ENCODE results near the gene PDCD6IP. TPM values are rescaled to one million over a fixed set of nuclear protein-coding genes. Genes with fewer than 3 reads are reported as not detected.

PDCD6IP gene
- total and polyA plus RNA-seq, 7 donors = 30.6 to 152 (median 116) TPM

GRCh38 chr3:33858131-33858530 is 59.7 kb downstream of the PDCD6IP start:
- WGBS, 3 donors = 98 to 100% (median 98%) methylated on average over 4 of the region's 4 CpGs
- Histone ChIP-seq H3K27ac (no peak overlapping the region), H3K4me1 (no peaks in the 10 kb centered on the region), H3K9me3 (no peaks in the 10 kb centered on the region), H3K4me3 (no peak overlapping the region), H3K36me3 (ENCODE audit: insufficient read depth in 1 of 2, low read depth in 1 of 2) (peaks cover 0 to 77% of the 10 kb centered on the region in 2 donors), H3K27me3 (ENCODE audit: insufficient read depth in 3 of 3, low read length in 2 of 3) (no peaks in the 10 kb centered on the region)
- intact Hi-C loops (cut with DNase I) = no loop called here
- ATAC-seq (no peak), DNase-seq (no peak)
- no peak for TF ChIP-seq CTCF (IDR thresholded peaks at IDR 0.05)

- no peaks in the 10 kb centered on the region for H3K9me3 ChIP-seq
- intact Hi-C loops (cut with DNase I) = no loop called here
- no peak for TF ChIP-seq CTCF (IDR thresholded peaks at IDR 0.05)
Measured at GRCh38 chr3:33860373-33861050, 62.1 kb downstream of the PDCD6IP start.

GRCh38 chr3:33865133-33865532 is 66.7 kb downstream of the PDCD6IP start:
- no peak for ATAC-seq
- 78 to 85% (median 82%) methylated on average over 4 of the region's 4 CpGs for WGBS, 3 donors
- Histone ChIP-seq H3K27ac (no peak overlapping the region), H3K4me1 (no peaks in the 10 kb centered on the region), H3K27me3 (ENCODE audit: insufficient read depth in 3 of 3, low read length in 2 of 3) (no peaks in the 10 kb centered on the region), H3K36me3 (ENCODE audit: insufficient read depth in 1 of 2, low read depth in 1 of 2) (peaks cover 2 to 66% of the 10 kb centered on the region in 2 donors), H3K4me3 (no peak overlapping the region), H3K9me3 (no peaks in the 10 kb centered on the region)
- intact Hi-C loops (cut with DNase I) = no loop called here
- no peak for DNase-seq
- no peak for TF ChIP-seq CTCF (IDR thresholded peaks at IDR 0.05)

More at GRCh38 chr3:33860373-33861050, 62.1 kb downstream of the PDCD6IP start:
- Histone ChIP-seq H3K4me3 (no peak overlapping the region), H3K4me1 (no peaks in the 10 kb centered on the region), H3K27ac (no peak overlapping the region), H3K27me3 (ENCODE audit: insufficient read depth in 3 of 3, low read length in 2 of 3) (no peaks in the 10 kb centered on the region), H3K36me3 (ENCODE audit: insufficient read depth in 1 of 2, low read depth in 1 of 2) (peaks cover 0 to 77% of the 10 kb centered on the region in 2 donors)
- ATAC-seq (no peak), DNase-seq (no peak)
- 71 to 93% (median 74%) methylated on average over 4 of the region's 4 CpGs for WGBS, 3 donors

GRCh38 chr3:33868309-33868708 is 69.9 kb downstream of the PDCD6IP start:
- no peak overlapping the region for H3K4me3 ChIP-seq
- H3K9me3 ChIP-seq = no peaks in the 10 kb centered on the region
- no peaks in the 10 kb centered on the region for H3K27me3 ChIP-seq (ENCODE audit: insufficient read depth in 3 of 3, low read length in 2 of 3)
- H3K27ac ChIP-seq = no peak overlapping the region
- 68 to 79% (median 72%) methylated on average over 1 of the region's 1 CpG for WGBS, 3 donors
- H3K4me1 ChIP-seq = no peaks in the 10 kb centered on the region
- peaks cover 2 to 66% of the 10 kb centered on the region in 2 donors for H3K36me3 ChIP-seq (ENCODE audit: insufficient read depth in 1 of 2, low read depth in 1 of 2)
- DNase-seq (no peak), ATAC-seq (no peak)
- intact Hi-C loops (cut with DNase I) = no loop called here
- no peak for TF ChIP-seq CTCF (IDR thresholded peaks at IDR 0.05)

- Histone ChIP-seq H3K4me3 (no peak overlapping the region), H3K27ac (no peak overlapping the region), H3K27me3 (ENCODE audit: insufficient read depth in 3 of 3, low read length in 2 of 3) (no peaks in the 10 kb centered on the region), H3K9me3 (no peaks in the 10 kb centered on the region), H3K36me3 (ENCODE audit: insufficient read depth in 1 of 2, low read depth in 1 of 2) (peaks cover 2 to 52% of the 10 kb centered on the region in 2 donors), H3K4me1 (no peaks in the 10 kb centered on the region)
- 80 to 84% (median 82%) methylated on average over 7 of the region's 7 CpGs for WGBS, 3 donors
- no peak for ATAC-seq
- TF ChIP-seq CTCF (IDR thresholded peaks at IDR 0.05) = no peak
- no peak for DNase-seq
- intact Hi-C loops (cut with DNase I) = no loop called here
Measured at GRCh38 chr3:33869977-33870376, 71.5 kb downstream of the PDCD6IP start.

All from psoas muscle (tissue), 8 donors.